Trophoblast cell (in vitro differentiated cells and primary cell): Measurements from ENCODE around the gene ITGAE.

Experiments
- DNase-seq, 2 donors: peaks; one replicate each; pipeline ENCODE4 v3.0.0-alpha.2; 2016
- H2AFZ ChIP-seq: 2 replicates; pipeline ENCODE4 v1.6.1; 2013; ENCODE audit warnings: low read length, moderate library complexity, mild to moderate bottlenecking; ENCODE audit not compliant: insufficient read depth, poor library complexity
- H2AK5ac ChIP-seq: 2 replicates; pipeline ENCODE4 v1.6.1; 2013; ENCODE audit warnings: mild to moderate bottlenecking, low read length
- H2BK120ac ChIP-seq: 2 replicates; pipeline ENCODE4 v1.6.1; 2013; ENCODE audit warnings: low read length, mild to moderate bottlenecking, moderate library complexity; ENCODE audit not compliant: insufficient read depth, poor library complexity
- H2BK12ac ChIP-seq: 2 replicates; pipeline ENCODE4 v1.6.1; 2013; ENCODE audit warnings: mild to moderate bottlenecking, low read length, moderate library complexity
- H2BK5ac ChIP-seq: 2 replicates; pipeline ENCODE4 v1.6.1; 2013; ENCODE audit warnings: low read length, low read depth, moderate library complexity, mild to moderate bottlenecking; ENCODE audit not compliant: poor library complexity
- H3K14ac ChIP-seq: 2 replicates; pipeline ENCODE4 v1.6.1; 2013; ENCODE audit warnings: mild to moderate bottlenecking, low read length
- H3K18ac ChIP-seq: 2 replicates; pipeline ENCODE4 v1.6.1; 2013; ENCODE audit warnings: mild to moderate bottlenecking, low read length
- H3K23ac ChIP-seq: 2 replicates; pipeline ENCODE4 v1.6.1; 2013; ENCODE audit warnings: low read length
- H3K27ac ChIP-seq: 2 replicates; pipeline ENCODE4 v1.5.1; 2013; ENCODE audit warnings: low read depth, mild to moderate bottlenecking, inconsistent platforms, low read length, moderate library complexity
- H3K27me3 ChIP-seq: 2 replicates; pipeline ENCODE4 v1.6.1; 2013; ENCODE audit warnings: inconsistent platforms, mild to moderate bottlenecking, low read length, moderate library complexity; ENCODE audit not compliant: insufficient read depth
- H3K36me3 ChIP-seq, 2 experiments: 1 replicate in 1 of 2; 2 replicates in 1 of 2; pipeline ENCODE4 v1.6.1; 2013; ENCODE audit warnings: low read length in 2 of 2, mild to moderate bottlenecking in 2 of 2, moderate library complexity in 1 of 2; ENCODE audit not compliant: insufficient read depth in 2 of 2, control insufficient read depth in 1 of 2
- H3K4ac ChIP-seq: 2 replicates; pipeline ENCODE4 v1.6.1; 2013; ENCODE audit warnings: low read depth, mild to moderate bottlenecking, low read length, moderate library complexity
- H3K4me1 ChIP-seq, 2 experiments: 1 replicate in 1 of 2; 2 replicates in 1 of 2; pipeline ENCODE4 v1.6.1; 2013; ENCODE audit warnings: low read length in 2 of 2, mild to moderate bottlenecking in 2 of 2, moderate library complexity in 1 of 2; ENCODE audit not compliant: insufficient read depth in 2 of 2, control insufficient read depth in 1 of 2
- H3K4me2 ChIP-seq: 2 replicates; pipeline ENCODE4 v1.6.1; 2013; ENCODE audit warnings: inconsistent platforms, mild to moderate bottlenecking, low read length, moderate library complexity
- H3K4me3 ChIP-seq: 2 replicates; pipeline ENCODE4 v1.5.1; 2013; ENCODE audit warnings: mild to moderate bottlenecking, low read depth, low read length, inconsistent platforms
- H3K79me1 ChIP-seq: one replicate; pipeline ENCODE4 v1.6.1; 2013; ENCODE audit warnings: low read length
- H3K79me2 ChIP-seq: 2 replicates; pipeline ENCODE4 v1.6.1; 2013; ENCODE audit warnings: low read length, mild to moderate bottlenecking; ENCODE audit not compliant: control insufficient read depth, insufficient read depth, poor library complexity
- H3K9ac ChIP-seq: 2 replicates; pipeline ENCODE4 v1.6.1; 2013; ENCODE audit warnings: mild to moderate bottlenecking, low read length
- H3K9me3 ChIP-seq: 2 replicates; pipeline ENCODE4 v1.6.1; 2013; ENCODE audit warnings: low read depth, mild to moderate bottlenecking, control low read depth, inconsistent platforms, low read length; ENCODE audit not compliant: insufficient read depth
- H4K12ac ChIP-seq: 2 replicates; pipeline ENCODE4 v1.6.1; 2013; ENCODE audit warnings: low read depth, mild to moderate bottlenecking, low read length, moderate library complexity
- H4K8ac ChIP-seq: 2 replicates; pipeline ENCODE4 v1.6.1; 2013; ENCODE audit warnings: low read depth, mild to moderate bottlenecking, low read length, moderate library complexity
- H4K91ac ChIP-seq: one replicate; pipeline ENCODE4 v1.6.1; 2013; ENCODE audit warnings: low read depth, mild to moderate bottlenecking, low read length, moderate library complexity
- WGBS: extraction: QIAGEN DNeasy Blood & Tissue Kit; methylation state at CpG from one replicate; pipeline ENCODE4 v1.1.7; 2013; ENCODE audit warnings: missing lambda C conversion rate; ENCODE audit not compliant: insufficient read length, insufficient coverage; ENCODE audit errors: extremely low coverage; 5-methylcytosine and 5-hydroxymethylcytosine counted together

Gene ITGAE

GRCh38 chr17:3681565-3681964 lies 119.4 kb downstream of the ITGAE start:
- Histone ChIP-seq H4K12ac (no peak overlapping the region), H3K23ac (no peak overlapping the region), H3K79me2 (no peaks in the 10 kb centered on the region), H2AFZ (no peak overlapping the region), H4K8ac (no peak overlapping the region), H3K18ac (no peak overlapping the region), H2AK5ac (no peak overlapping the region), H3K27ac (no peak overlapping the region), H3K79me1 (no peaks in the 10 kb centered on the region), H3K4me2 (no peak overlapping the region), H3K36me3 (no peaks in the 10 kb centered on the region), H3K4me3 (no peak overlapping the region), H3K9ac (no peak overlapping the region), H3K14ac (no peak overlapping the region), H2BK12ac (no peak overlapping the region), H2BK5ac (no peak overlapping the region), H4K91ac (no peak overlapping the region), H3K4ac (no peak overlapping the region), H3K27me3 (no peaks in the 10 kb centered on the region), H3K4me1 (no peaks in the 10 kb centered on the region), H3K9me3 (no peaks in the 10 kb centered on the region), H2BK120ac (no peak overlapping the region)
- no CpG with 5 or more reads among the region's 20 CpGs for WGBS
- no peak for DNase-seq

DNA sequence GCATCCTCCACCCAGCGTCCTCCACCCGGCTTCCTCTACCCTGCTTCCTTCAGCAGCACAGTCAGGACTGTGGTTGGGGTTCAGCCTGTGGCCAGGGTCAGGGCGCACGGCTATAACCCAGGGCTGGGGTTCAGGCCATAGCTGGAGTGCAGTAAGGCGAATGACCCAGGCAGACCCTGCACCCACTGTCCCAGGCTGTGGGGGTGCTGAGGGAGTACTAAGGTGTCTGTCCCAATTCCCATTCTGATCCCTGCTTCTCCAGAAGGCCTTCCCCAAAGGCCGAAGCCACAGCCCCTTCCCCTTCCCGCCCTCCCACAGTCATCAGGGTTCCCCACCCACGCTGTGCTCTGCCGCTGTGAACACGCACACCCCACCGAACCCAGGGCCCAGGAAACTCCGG lies 119.9 kb downstream of the ITGAE start:
- Histone ChIP-seq H2BK5ac (no peak overlapping the region), H3K18ac (no peak overlapping the region), H3K79me1 (no peaks in the 10 kb centered on the region), H4K8ac (no peak overlapping the region), H4K12ac (no peak overlapping the region), H2AFZ (no peak overlapping the region), H4K91ac (no peak overlapping the region), H3K79me2 (no peaks in the 10 kb centered on the region), H3K4ac (no peak overlapping the region), H3K9me3 (no peaks in the 10 kb centered on the region), H3K4me2 (no peak overlapping the region), H3K36me3 (no peaks in the 10 kb centered on the region), H2AK5ac (no peak overlapping the region), H3K23ac (no peak overlapping the region), H3K27me3 (no peaks in the 10 kb centered on the region), H2BK120ac (no peak overlapping the region), H3K4me3 (no peak overlapping the region), H3K14ac (no peak overlapping the region), H3K4me1 (no peaks in the 10 kb centered on the region), H3K27ac (no peak overlapping the region), H2BK12ac (no peak overlapping the region), H3K9ac (no peak overlapping the region)
- WGBS: no CpG with 5 or more reads among the region's 12 CpGs
- no peak for DNase-seq

GRCh38 chr17:3679531-3680126 lies 121.4 kb downstream of the ITGAE start:
- Histone ChIP-seq H3K4me3 (no peak overlapping the region), H3K23ac (no peak overlapping the region), H4K8ac (no peak overlapping the region), H3K27ac (no peak overlapping the region), H2BK120ac (no peak overlapping the region), H3K4me1 (peaks cover 2% of the 10 kb centered on the region in 2 experiments), H3K18ac (no peak overlapping the region), H4K91ac (no peak overlapping the region), H3K79me2 (no peaks in the 10 kb centered on the region), H2BK5ac (no peak overlapping the region), H3K9me3 (no peaks in the 10 kb centered on the region), H2AFZ (no peak overlapping the region), H3K4me2 (no peak overlapping the region), H3K9ac (no peak overlapping the region), H3K36me3 (no peaks in the 10 kb centered on the region), H3K14ac (no peak overlapping the region), H3K79me1 (no peaks in the 10 kb centered on the region), H2BK12ac (no peak overlapping the region), H3K27me3 (no peaks in the 10 kb centered on the region), H4K12ac (no peak overlapping the region), H2AK5ac (no peak overlapping the region), H3K4ac (no peak overlapping the region)
- no peak for DNase-seq
- no CpG with 5 or more reads among the region's 20 CpGs for WGBS

DNA sequence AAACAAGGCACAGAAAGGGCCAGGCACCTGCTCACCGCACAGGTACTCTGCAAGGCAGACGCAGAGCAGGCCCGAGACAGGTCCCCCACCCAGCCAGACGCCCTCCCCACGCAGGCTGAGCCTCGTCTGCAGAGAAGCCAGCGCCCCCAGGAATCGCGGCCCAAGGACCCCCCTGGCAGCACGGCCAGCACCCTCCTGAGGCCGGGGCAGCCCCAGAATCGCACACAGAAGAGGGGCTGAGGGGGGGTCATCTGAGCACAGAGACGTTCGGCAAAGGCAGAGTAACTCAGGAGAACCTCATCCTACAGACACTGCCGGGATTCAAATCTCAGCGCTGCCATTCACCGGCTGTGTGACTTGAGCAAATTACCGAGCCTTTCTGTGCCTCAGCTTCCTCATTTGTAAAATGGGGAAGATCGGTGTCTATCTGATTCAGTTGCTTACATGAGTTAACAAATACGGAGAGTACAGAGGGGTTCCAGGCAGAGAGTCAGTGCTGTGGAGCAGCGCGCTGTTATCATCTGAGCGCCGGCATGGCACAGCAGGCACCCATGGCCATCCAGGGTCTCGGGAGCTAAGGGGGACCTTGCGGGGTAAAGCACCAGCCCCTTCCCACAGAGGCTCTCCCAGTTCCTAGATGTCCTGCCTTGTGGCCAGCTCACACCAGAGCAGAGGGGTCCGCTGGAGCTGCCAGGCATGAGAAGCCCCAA lies 122.0 kb downstream of the ITGAE start:
- Histone ChIP-seq H4K8ac (no peak overlapping the region), H3K23ac (no peak overlapping the region), H3K27ac (no peak overlapping the region), H3K4me3 (no peak overlapping the region), H2BK5ac (no peak overlapping the region), H3K14ac (no peak overlapping the region), H3K79me1 (no peaks in the 10 kb centered on the region), H3K18ac (no peak overlapping the region), H3K36me3 (no peaks in the 10 kb centered on the region), H3K9me3 (no peaks in the 10 kb centered on the region), H3K4ac (no peak overlapping the region), H3K4me1 (peaks cover 6% of the 10 kb centered on the region in 2 experiments), H3K79me2 (no peaks in the 10 kb centered on the region), H2AK5ac (no peak overlapping the region), H2AFZ (no peak overlapping the region), H4K12ac (no peak overlapping the region), H4K91ac (no peak overlapping the region), H3K27me3 (no peaks in the 10 kb centered on the region), H3K4me2 (no peak overlapping the region), H2BK12ac (no peak overlapping the region), H2BK120ac (no peak overlapping the region), H3K9ac (no peak overlapping the region)
- WGBS: no CpG with 5 or more reads among the region's 27 CpGs
- no peak for DNase-seq
